ENCODE measurements around the gene TIMP4. TPM values are rescaled to one million over a fixed set of nuclear protein-coding genes. Genes with fewer than 3 reads are reported as not detected.

The TIMP4 gene
- total RNA-seq, 1 experiment from 2014 or later = 10.5 TPM

DNA sequence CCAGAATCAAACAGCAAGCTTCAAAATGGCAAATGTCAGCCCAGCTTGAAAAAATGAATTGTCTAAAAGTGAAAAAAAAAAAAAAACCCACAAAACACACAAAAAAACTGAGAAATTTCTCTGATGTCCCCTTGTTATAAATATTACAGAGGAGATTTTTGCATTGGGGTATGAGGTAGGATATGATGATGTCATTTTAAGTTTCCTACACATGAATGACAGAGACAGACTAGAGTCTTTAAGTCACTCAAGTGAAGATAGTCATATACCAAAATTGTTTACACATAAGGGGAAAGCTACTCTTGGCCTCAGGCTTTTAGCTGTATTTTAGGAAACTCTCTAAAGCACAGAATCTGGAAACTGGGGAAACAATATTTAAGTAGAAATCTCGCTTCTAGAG is 32.9 kb downstream of the TIMP4 start:
- in situ Hi-C loops (cut with HindIII; ENCODE audit: low pct_unique_long_range_greater_than_20kb, low sequenced_read_pairs) = no loop called here
- no peak for DNase-seq (ENCODE audit: low read depth)

DNA sequence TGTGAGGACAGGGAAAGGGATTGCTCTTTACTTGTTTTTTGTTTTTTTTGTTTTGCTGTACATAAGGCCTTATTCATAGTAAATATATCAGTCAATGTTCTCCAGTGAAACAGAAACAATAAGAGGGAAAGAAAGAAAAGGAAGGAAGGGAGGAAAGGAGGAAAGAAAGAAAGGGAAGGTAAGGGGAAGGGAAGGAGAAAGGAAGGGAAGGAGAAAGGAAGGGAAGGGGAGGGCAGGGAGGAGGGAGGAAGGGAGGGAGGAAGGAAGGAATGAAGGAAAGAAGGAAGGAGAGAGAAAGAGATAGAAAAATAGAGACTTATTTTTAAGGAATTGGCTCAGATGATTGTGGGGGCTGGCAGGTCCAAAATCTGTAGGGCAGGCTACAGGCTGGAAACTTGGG is 37.2 kb downstream of the TIMP4 start:
- DNase-seq (ENCODE audit: low read depth) = no peak
- in situ Hi-C loops (cut with HindIII; ENCODE audit: low pct_unique_long_range_greater_than_20kb, low sequenced_read_pairs) = no loop called here

GRCh38 chr3:12120374-12121140 is 38.2 kb downstream of the TIMP4 start:
- in situ Hi-C loops (cut with HindIII; ENCODE audit: low pct_unique_long_range_greater_than_20kb, low sequenced_read_pairs) = no loop called here
- DNase-seq (ENCODE audit: low read depth) = no peak

- DNase-seq (ENCODE audit: low read depth) = no peak
- in situ Hi-C loops (cut with HindIII; ENCODE audit: low pct_unique_long_range_greater_than_20kb, low sequenced_read_pairs) = no loop called here
Measured at GRCh38 chr3:12117473-12117872, 41.2 kb downstream of the TIMP4 start.

GRCh38 chr3:12116870-12117269 is 41.8 kb downstream of the TIMP4 start:
- in situ Hi-C loops (cut with HindIII; ENCODE audit: low pct_unique_long_range_greater_than_20kb, low sequenced_read_pairs) = no loop called here
- no peak for DNase-seq (ENCODE audit: low read depth)

- in situ Hi-C loops (cut with HindIII; ENCODE audit: low pct_unique_long_range_greater_than_20kb, low sequenced_read_pairs) = no loop called here
- DNase-seq (ENCODE audit: low read depth) = no peak
Measured at GRCh38 chr3:12115849-12116248, 42.9 kb downstream of the TIMP4 start.

DNA sequence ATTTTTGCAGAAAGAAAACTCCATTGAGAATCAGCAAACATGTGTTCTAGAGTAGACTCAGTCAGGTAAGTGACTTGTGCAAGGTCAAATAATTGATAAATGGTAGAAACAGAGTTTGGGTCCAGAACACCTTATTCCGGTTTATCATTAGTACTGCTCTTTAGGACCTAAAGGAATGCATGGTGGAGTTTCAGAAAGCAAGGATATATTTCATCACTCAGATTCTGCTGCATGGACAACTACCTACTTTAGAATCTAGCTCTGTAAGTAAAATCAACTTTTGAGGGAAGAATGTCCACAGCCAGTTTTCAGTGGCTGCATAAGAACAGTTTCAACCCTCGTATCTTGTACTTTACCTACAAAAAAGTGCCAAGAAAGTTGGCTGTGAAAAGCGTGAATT is 43.6 kb downstream of the TIMP4 start:
- no peak for DNase-seq (ENCODE audit: low read depth)
- in situ Hi-C loops (cut with HindIII; ENCODE audit: low pct_unique_long_range_greater_than_20kb, low sequenced_read_pairs) = no loop called here

GRCh38 chr3:12114251-12114650 is 44.5 kb downstream of the TIMP4 start:
- DNase-seq (ENCODE audit: low read depth) = no peak
- in situ Hi-C loops (cut with HindIII; ENCODE audit: low pct_unique_long_range_greater_than_20kb, low sequenced_read_pairs) = no loop called here

DNA sequence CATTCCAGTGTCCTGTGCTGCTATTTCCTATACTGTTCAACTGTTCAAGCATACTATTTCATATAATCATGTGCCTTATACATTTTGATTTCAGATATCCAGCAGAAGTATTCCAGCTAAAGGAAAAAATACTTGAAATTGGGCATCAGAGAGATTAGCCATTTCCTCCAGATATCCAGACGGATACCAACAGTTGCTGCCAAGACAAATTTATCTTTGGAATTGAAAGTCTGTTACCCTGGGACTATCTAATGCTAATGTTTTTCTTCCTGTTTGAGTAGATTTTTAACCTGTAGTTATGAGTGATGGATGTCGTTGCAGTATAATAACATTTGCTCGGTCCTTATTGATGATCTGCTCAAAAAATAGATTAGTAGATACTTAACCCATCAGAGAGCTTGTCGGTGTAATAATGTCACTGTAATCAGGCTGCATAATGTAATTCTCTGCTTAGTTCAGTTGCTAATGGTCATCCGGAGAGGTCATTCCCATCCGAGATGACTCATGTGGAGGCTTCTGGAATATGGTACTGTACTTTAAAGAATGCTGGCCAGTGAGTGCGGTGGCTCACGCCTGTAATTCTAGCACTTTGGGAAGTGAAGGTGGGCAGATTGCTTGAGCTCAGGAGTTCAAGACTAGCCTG is 51.5 kb downstream of the TIMP4 start:
- DNase-seq (ENCODE audit: low read depth) = no peak
- in situ Hi-C loops (cut with HindIII; ENCODE audit: low pct_unique_long_range_greater_than_20kb, low sequenced_read_pairs) = no loop called here

Other genes starting within 250 kb of the TIMP4 start
- not detected in 2 replicates for gene SYN2, start 154.5 kb downstream of the TIMP4 start, total RNA-seq (2014; rRNA removed; shearing (Covaris generic); ENCODE audit: low replicate concordance)
- gene PPARG, start 130.2 kb upstream of the TIMP4 start, total RNA-seq (2014; rRNA removed; shearing (Covaris generic); ENCODE audit: low replicate concordance) = 58.3 and 63.8 TPM in 2 replicates